Measurements from ENCODE around the gene MLEC. TPM values are rescaled to one million over a fixed set of nuclear protein-coding genes. Genes with fewer than 3 reads are reported as not detected.

The MLEC gene
- total RNA-seq, 1 experiment from 2014 or later, result 84.6 TPM

DNA sequence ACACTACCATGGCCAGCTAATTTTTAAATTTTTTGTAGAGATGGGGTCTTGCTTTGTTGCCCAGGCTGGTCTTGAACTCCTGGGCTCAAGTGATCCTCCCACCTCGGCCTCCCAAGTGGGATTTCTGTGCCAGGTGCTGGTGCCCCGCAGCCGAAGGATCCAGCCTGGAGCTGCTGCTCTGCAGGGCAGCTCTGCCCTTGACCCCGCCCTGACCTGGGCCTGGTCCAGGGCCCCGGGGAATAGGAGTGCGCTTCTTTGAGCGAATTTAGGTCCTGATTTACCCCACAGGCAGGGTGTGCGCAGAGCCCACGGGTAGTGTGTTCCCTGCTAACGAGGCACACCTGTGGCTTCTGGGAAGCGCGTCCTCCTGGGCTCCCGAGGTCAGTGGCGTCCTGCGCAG is 53.9 kb downstream of the MLEC start:
- no peaks in the 10 kb centered on the region for H3K4me1 ChIP-seq (replicated peaks)
- no peak overlapping the region for H3K4me3 ChIP-seq
- H3K9me3 ChIP-seq (replicated peaks), result no peaks in the 10 kb centered on the region
- DNase-seq (ENCODE audit: low read depth in 1 of 2, low spot score in 2 of 2), result no peak
- no peaks in the 10 kb centered on the region for H3K36me3 ChIP-seq
- H3K27ac ChIP-seq, result no peak overlapping the region
- H3K27me3 ChIP-seq (replicated peaks), result no peaks in the 10 kb centered on the region

- Histone ChIP-seq H3K4me3 (no peak overlapping the region), H3K4me1 (replicated peaks) (no peaks in the 10 kb centered on the region), H3K9me3 (replicated peaks) (no peaks in the 10 kb centered on the region), H3K27ac (no peak overlapping the region), H3K36me3 (no peaks in the 10 kb centered on the region), H3K27me3 (replicated peaks) (no peaks in the 10 kb centered on the region)
- no peak for DNase-seq (ENCODE audit: low read depth in 1 of 2, low spot score in 2 of 2)
These were observed 54.8 kb downstream of the MLEC start for GRCh38 chr12:120741476-120742421.

- Histone ChIP-seq H3K36me3 (no peaks in the 10 kb centered on the region), H3K9me3 (replicated peaks) (no peaks in the 10 kb centered on the region), H3K27me3 (replicated peaks) (no peaks in the 10 kb centered on the region), H3K4me1 (replicated peaks) (no peaks in the 10 kb centered on the region), H3K27ac (no peak overlapping the region), H3K4me3 (no peak overlapping the region)
- no peak for DNase-seq (ENCODE audit: low read depth in 1 of 2, low spot score in 2 of 2)
These were observed 58.1 kb downstream of the MLEC start for GRCh38 chr12:120744922-120745493.

- no peaks in the 10 kb centered on the region for H3K4me1 ChIP-seq (replicated peaks)
- DNase-seq (ENCODE audit: low read depth in 1 of 2, low spot score in 2 of 2), result no peak
These were observed 61.3 kb downstream of the MLEC start for GRCh38 chr12:120748242-120748641.

DNA sequence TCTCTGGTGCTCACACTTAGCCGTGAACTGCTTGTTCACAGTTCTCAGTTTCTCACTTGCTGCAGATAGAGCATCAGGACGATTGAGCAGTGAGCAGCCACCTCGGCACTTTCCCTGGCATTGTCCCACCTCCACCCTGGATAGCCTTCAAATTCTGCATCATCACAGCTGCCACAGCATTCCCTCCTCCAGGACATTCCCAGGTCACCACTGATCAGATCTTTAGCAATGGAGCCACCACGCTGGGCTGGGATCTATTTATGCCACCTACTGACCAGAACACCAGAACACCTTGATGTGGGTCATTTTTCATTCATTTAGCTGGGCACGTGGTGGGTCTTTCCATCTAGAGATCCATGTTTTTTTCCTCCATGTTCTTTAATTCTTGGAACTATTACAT is 62.3 kb downstream of the MLEC start:
- H3K4me1 ChIP-seq (replicated peaks), result no peaks in the 10 kb centered on the region
- no peak overlapping the region for H3K4me3 ChIP-seq
- no peaks in the 10 kb centered on the region for H3K9me3 ChIP-seq (replicated peaks)
- no peak for DNase-seq (ENCODE audit: low read depth in 1 of 2, low spot score in 2 of 2)
- no peaks in the 10 kb centered on the region for H3K27me3 ChIP-seq (replicated peaks)
- no peak overlapping the region for H3K27ac ChIP-seq
- no peaks in the 10 kb centered on the region for H3K36me3 ChIP-seq

More at GRCh38 chr12:120748242-120748641, 61.3 kb downstream of the MLEC start:
- Histone ChIP-seq H3K27me3 (replicated peaks) (no peaks in the 10 kb centered on the region), H3K9me3 (replicated peaks) (no peaks in the 10 kb centered on the region), H3K4me3 (no peak overlapping the region), H3K27ac (no peak overlapping the region), H3K36me3 (no peaks in the 10 kb centered on the region)

DNA sequence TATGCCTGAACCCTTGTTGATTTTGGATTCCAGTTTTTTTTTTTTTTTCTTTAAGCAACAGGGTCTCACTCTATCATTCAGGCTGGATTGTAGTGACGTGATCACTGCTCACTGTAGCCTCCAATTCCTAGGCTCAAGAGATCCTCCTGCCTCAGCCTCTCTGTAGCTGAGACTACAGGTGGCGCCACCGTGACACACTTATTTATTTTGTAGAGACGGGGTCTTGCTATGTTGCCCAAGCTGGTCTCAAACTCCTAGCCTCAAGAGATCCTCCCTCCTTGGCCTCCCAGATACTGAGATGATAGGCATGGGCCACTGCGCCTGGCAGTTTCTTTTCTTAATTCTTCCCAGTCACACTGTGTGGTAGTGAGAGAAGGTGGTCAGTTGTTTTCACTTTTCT is 63.9 kb downstream of the MLEC start:
- Histone ChIP-seq H3K4me1 (replicated peaks) (no peaks in the 10 kb centered on the region), H3K36me3 (no peaks in the 10 kb centered on the region), H3K4me3 (no peak overlapping the region), H3K9me3 (replicated peaks) (no peaks in the 10 kb centered on the region), H3K27me3 (replicated peaks) (no peaks in the 10 kb centered on the region), H3K27ac (no peak overlapping the region)
- DNase-seq (ENCODE audit: low read depth in 1 of 2, low spot score in 2 of 2), result no peak

- Histone ChIP-seq H3K4me1 (replicated peaks) (no peaks in the 10 kb centered on the region), H3K27ac (no peak overlapping the region), H3K36me3 (no peaks in the 10 kb centered on the region), H3K4me3 (no peak overlapping the region), H3K27me3 (replicated peaks) (no peaks in the 10 kb centered on the region), H3K9me3 (replicated peaks) (no peaks in the 10 kb centered on the region)
- no peak for DNase-seq (ENCODE audit: low read depth in 1 of 2, low spot score in 2 of 2)
These were observed 64.4 kb downstream of the MLEC start for GRCh38 chr12:120751389-120751788.

Other genes starting within 250 kb of the MLEC start
- gene COX6A1, start 249.0 kb upstream of the MLEC start, total RNA-seq (2014; rRNA removed; shearing (Covaris generic)), result 529 and 935 TPM in 2 replicates
- 41.3 and 44.8 TPM in 2 replicates for gene TRIAP1, start 240.8 kb upstream of the MLEC start, total RNA-seq (2014; rRNA removed; shearing (Covaris generic))
- 16.3 and 20.2 TPM in 2 replicates for gene GATC, start 240.7 kb upstream of the MLEC start, total RNA-seq (2014; rRNA removed; shearing (Covaris generic))
- 199 and 263 TPM in 2 replicates for gene SRSF9, start 217.4 kb upstream of the MLEC start, total RNA-seq (2014; rRNA removed; shearing (Covaris generic))
- gene DYNLL1, start 191.0 kb upstream of the MLEC start, total RNA-seq (2014; rRNA removed; shearing (Covaris generic)), result 251 and 497 TPM in 2 replicates
- gene COQ5, start 158.0 kb upstream of the MLEC start, total RNA-seq (2014; rRNA removed; shearing (Covaris generic)), result 42.3 and 47.8 TPM in 2 replicates
- gene RNF10, start 152.8 kb upstream of the MLEC start, total RNA-seq (2014; rRNA removed; shearing (Covaris generic)), result 45.3 and 54.7 TPM in 2 replicates
- gene POP5, start 105.7 kb upstream of the MLEC start, total RNA-seq (2014; rRNA removed; shearing (Covaris generic)), result 44.8 and 49.7 TPM in 2 replicates
- gene CABP1, start 46.5 kb upstream of the MLEC start, total RNA-seq (2014; rRNA removed; shearing (Covaris generic)), result not detected in 2 replicates
- gene UNC119B, start 23.3 kb downstream of the MLEC start, total RNA-seq (2014; rRNA removed; shearing (Covaris generic)), result 4.7 and 6.9 TPM in 2 replicates
- gene ACADS, start 38.7 kb downstream of the MLEC start, total RNA-seq (2014; rRNA removed; shearing (Covaris generic)), result 6.8 and 11.1 TPM in 2 replicates
- 3.8 and 4.5 TPM in 2 replicates for gene SPPL3, start 217.2 kb downstream of the MLEC start, total RNA-seq (2014; rRNA removed; shearing (Covaris generic))

Data from SJSA1 (cell line).